HG02943 (cell line): ENCODE results near the gene SORCS2.
"Not testable (repeated sequence)": the region's sequence is repeated elsewhere in the genome, so short reads cannot be mapped to it uniquely, and the experiment has no call there.

ENCODE experiments used
- ATAC-seq: cut with Tn5 transposase; IDR thresholded peaks from one replicate; pipeline ENCODE4 v1.9.1; 2021; ENCODE audit warnings: mild to moderate bottlenecking, low read depth, moderate library complexity; ENCODE audit not compliant: unreplicated experiment

SORCS2 gene

DNA sequence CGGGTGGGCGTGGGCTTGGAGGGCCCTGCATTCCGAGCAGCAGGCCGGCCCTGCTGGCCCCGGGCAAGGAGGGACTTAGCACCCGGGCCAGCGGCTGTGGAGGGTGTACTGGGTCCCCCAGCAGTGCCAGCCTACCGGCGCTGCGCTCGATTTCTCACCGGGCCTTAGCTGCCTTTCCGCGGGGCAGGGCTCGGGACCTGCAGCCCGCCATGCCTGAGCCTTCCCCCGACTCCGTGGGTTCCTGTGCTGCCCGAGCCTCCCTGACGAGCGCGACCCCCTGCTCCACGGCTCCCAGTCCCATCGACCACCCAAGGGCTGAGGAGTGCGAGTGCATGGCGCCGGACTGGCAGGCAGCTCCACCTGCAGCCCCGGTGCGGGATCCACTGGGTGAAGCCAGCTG is 22.8 kb downstream of the SORCS2 start:
- ATAC-seq: not testable (repeated sequence)

DNA sequence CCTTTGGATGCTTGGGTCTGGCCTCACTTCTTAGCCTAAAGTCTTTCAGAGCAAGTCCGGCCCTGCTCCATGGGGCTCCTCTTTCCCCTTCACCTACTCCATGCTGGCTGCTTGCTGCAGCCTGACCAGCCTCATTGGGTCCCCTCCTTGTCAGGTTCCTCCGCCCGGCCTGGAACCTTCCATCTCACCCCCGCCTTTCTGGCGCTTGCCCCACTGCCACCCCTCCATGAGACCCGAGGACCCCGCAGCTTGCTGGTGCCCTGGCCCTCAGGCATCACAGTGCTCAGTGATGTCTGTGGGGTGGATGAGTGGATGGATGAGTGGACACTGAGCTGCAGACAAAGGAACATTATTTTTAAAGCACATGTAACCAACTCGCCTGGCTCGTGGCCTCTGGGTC is 24.7 kb downstream of the SORCS2 start:
- no peak for ATAC-seq

DNA sequence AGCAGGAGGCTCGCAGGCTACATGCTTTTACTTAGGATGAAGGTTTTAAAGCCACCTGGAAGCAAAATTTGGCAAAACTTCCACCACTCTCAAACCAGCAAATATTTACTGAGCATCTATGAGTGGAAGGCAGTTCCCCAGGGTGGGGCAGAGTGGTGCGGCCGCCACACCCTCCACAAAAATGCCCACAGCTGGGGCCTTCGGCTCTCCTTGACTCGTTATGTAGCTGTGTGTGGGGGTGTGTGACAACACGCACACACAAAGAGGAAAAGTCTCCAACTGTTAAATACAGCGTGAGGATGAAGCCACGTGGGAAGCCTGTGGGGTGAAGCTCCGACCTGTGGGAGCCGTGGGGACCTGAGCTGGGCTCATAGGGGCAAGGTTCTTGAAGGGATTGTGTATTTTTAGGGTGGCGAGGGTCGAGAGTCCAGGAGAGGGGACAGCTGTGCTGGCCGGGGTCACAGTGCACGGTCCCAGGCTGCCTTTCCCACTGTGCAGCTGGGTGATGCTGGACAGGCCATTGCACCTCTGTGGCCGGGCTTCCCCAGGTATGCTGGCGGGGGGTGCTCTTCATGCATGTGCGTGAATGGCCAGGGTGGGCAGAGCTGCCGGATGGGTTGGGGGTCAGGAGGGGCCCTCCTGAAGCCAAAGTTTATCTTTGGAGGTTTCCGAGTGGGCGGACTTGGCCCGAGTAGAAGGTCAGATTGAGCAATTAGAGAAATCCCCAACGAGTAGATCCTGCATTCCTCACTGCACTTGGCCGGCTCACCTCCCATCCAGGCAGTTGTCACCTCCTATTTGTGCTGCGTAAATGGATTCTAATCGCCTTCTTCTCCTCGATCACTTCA is 25.4 kb downstream of the SORCS2 start:
- no peak for ATAC-seq

GRCh38 chr4:7218686-7219085 is 26.3 kb downstream of the SORCS2 start:
- no peak for ATAC-seq

- ATAC-seq: no peak
These were observed 30.2 kb downstream of the SORCS2 start for GRCh38 chr4:7222521-7222920.

DNA sequence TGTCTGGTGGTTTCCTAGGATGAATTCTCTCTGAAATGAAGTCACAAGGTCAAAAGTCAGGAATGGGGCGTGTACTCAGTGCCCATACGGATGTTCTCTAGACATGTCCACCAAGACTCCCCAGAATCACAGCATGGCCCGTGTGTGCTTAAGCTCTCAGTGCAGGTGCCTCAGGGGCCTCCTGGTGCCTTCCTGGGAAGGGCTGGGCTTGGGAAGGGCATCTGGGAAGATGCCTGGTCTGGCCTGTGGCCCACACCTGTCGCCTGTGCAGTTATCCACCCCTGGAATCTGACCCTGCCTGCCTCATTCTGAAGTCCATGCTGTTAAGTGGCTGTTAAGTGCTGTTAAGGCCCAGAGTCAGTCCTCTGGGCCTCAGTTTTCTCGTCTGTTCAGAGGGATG is 31.2 kb downstream of the SORCS2 start:
- ATAC-seq: no peak

- no peak for ATAC-seq
These were observed 31.7 kb downstream of the SORCS2 start for GRCh38 chr4:7224001-7224400.

- no peak for ATAC-seq
These were observed 32.7 kb downstream of the SORCS2 start for GRCh38 chr4:7224878-7225533.

DNA sequence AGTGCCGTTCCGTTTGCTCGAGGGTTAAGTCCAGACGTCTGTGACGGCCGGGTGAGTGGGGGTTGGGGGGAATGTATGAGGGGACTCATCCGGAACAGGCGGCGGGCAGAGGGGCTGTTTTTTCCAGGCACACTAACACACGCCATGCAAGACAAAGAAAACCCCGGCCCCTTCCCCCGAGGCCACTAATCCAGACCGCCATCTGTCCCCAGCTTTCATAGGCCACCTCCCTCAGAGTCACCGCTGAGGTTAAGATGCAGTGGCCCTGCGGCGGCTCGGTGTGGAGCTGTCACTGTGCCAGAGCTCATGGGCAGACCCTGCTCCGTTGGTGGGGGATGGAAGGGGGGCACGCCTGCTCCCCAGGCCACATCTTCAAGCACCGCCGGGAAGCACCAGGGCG is 34.1 kb downstream of the SORCS2 start:
- ATAC-seq: no peak

- ATAC-seq: no peak
These were observed 34.7 kb downstream of the SORCS2 start for GRCh38 chr4:7227008-7227407.

- no peak for ATAC-seq
These were observed 36.4 kb downstream of the SORCS2 start for GRCh38 chr4:7228734-7229133.

- ATAC-seq: no peak
These were observed 39.8 kb downstream of the SORCS2 start for GRCh38 chr4:7232061-7232650.

DNA sequence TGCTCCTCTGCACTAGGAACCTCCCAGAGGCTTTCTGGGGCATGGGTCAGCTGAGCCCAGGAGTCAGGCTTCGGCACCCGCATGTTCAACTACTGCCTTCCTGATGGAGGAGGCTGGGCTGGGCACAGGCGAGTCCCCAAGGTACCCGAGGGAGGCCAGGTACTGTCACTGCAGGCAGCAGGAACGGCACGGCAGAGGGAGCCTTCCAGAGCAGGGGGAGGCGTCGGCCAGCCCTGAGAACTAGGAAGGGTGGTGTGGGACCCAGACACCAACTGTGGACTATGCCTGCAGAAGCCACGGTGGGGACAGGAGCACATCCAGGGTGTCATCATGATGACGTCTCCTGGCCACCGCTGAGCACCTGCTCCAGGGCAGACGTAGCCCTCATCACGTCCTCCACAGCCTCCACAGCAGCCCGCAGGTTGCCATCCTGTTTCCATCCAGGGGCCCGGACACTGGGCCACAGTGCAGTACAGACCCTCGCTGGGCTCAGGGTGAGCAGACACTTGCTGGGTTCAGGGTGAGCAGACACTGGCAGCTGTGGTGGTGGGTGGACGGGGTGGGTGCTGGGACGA is 40.8 kb downstream of the SORCS2 start:
- no peak for ATAC-seq

DNA sequence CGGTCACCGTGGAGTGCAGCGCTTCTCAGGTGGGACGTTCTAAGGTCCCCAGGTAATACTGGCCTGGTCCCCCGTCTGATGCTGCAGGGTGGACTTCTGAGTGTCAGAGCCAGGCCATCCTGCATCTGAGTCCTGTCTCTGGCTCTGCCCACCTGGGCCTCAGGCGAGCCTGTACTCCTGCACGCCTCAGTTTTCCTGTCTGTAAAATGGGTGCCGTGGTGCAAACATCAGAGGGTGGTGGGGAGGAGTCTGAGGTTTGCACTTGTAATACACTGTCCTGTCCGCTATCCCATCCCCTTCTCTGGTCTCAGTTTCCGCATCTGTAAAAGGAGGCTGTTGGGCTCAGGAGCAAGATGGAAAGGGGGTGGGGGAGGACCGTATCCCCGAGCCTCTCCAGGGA is 41.3 kb downstream of the SORCS2 start:
- no peak for ATAC-seq

DNA sequence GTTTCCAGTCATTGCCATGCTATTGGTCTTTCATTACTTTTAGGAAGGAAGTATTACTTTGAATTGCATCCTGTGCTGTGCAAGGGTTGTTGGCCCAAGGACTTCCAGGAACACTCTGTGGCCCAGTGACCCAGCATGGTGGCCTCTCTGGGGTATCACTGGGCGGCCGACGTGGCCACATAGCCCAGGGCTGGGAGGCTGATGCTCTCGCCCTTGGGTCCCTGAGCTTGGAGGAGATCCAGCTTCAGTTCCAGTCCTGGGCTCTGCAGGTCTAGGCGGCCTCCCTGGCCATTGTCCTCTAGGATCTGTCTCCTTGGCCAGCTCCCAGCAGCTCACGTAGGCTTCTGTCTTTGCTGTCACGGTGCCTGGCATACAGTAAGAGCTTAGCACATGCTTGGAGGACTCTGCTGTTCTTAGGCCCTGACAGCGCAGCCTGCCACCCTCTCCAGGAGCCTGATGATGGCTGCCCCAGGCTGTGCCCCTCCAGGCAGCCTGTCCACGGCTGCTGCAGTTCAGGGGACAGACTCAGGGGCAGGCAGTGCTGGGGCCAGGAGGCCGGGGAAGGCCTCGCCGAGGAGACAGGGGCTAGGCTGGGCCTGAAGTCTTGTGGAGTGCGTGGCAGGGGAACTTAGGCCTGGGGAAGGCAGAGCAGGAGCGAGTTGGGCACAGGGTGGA is 42.2 kb downstream of the SORCS2 start:
- no peak for ATAC-seq

- ATAC-seq: no peak
These were observed 42.7 kb downstream of the SORCS2 start for GRCh38 chr4:7235030-7235380.

- ATAC-seq: no peak
These were observed 44.5 kb downstream of the SORCS2 start for GRCh38 chr4:7236847-7237246.

GRCh38 chr4:7237873-7238272 is 45.5 kb downstream of the SORCS2 start:
- no peak for ATAC-seq

- ATAC-seq: no peak
These were observed 46.1 kb downstream of the SORCS2 start for GRCh38 chr4:7238300-7238960.

GRCh38 chr4:7239101-7239820 is 46.9 kb downstream of the SORCS2 start:
- ATAC-seq: no peak
